DMS53 (cell line): ENCODE measurements around the gene PRPF8.
"Not testable (repeated sequence)": the region's sequence is repeated elsewhere in the genome, so short reads cannot be mapped to it uniquely, and the experiment has no call there.

Experiments
- DNase-seq: peaks from one replicate; lab custom pipeline; 2025; lab: John Stamatoyannopoulos, UW

Gene PRPF8

GRCh38 chr17:1690544-1691221 lies 6.0 kb upstream of the PRPF8 start:
- no peak for DNase-seq

GRCh38 chr17:1688405-1688804 lies 3.7 kb upstream of the PRPF8 start:
- DNase-seq, result not testable (repeated sequence)

- no peak for DNase-seq
Observed at GRCh38 chr17:1686086-1686485, 1.4 kb upstream of the PRPF8 start.

GRCh38 chr17:1683459-1683858 lies 1.2 kb downstream of the PRPF8 start:
- no peak for DNase-seq

- DNase-seq, result no peak
Observed at GRCh38 chr17:1676401-1676800, 8.3 kb downstream of the PRPF8 start.

- DNase-seq, result no peak
Observed at GRCh38 chr17:1673041-1673785, 11.5 kb downstream of the PRPF8 start.

GRCh38 chr17:1663934-1664333 lies 20.7 kb downstream of the PRPF8 start:
- not testable (repeated sequence) for DNase-seq

- no peak for DNase-seq
Observed at GRCh38 chr17:1661045-1661444, 23.6 kb downstream of the PRPF8 start.

GRCh38 chr17:1658100-1658499 lies 26.6 kb downstream of the PRPF8 start:
- DNase-seq, result no peak

- no peak for DNase-seq
Observed at GRCh38 chr17:1653735-1654134, 30.9 kb downstream of the PRPF8 start.

- DNase-seq, result not testable (repeated sequence)
Observed at GRCh38 chr17:1652794-1653193, 31.9 kb downstream of the PRPF8 start.

GRCh38 chr17:1651559-1651844 lies 33.2 kb downstream of the PRPF8 start:
- peak; percentile 44 for DNase-seq

- peak; percentile 20 for DNase-seq
Observed at GRCh38 chr17:1650731-1651558, 33.7 kb downstream of the PRPF8 start.

GRCh38 chr17:1649844-1650501 lies 34.7 kb downstream of the PRPF8 start, which contains the start of gene RILP:
TSS of gene RILP (minus strand) at chr17:1649866. CDS start at chr17:1649804, 62 bp downstream.
- peak; percentile 86 for DNase-seq

GRCh38 chr17:1648963-1649843 lies 35.5 kb downstream of the PRPF8 start:
- DNase-seq, result peak; percentile 95

- peak; percentile 60 for DNase-seq
Observed at GRCh38 chr17:1648173-1648962, 36.3 kb downstream of the PRPF8 start.

- DNase-seq, result no peak
Observed at GRCh38 chr17:1647802-1648171, 36.9 kb downstream of the PRPF8 start.

- no peak for DNase-seq
Observed at GRCh38 chr17:1646199-1646875, 38.3 kb downstream of the PRPF8 start.

- DNase-seq, result no peak
Observed at GRCh38 chr17:1645207-1646171, 39.2 kb downstream of the PRPF8 start, which contains the start of gene SCARF1. TSS of gene SCARF1 (minus strand) at chr17:1645732. CDS start at chr17:1645697, 35 bp downstream.
